NOMO-1 treated with DMSO at 0.1 percent for 48 hours (cell line): ENCODE data around the gene PEDS1.
"Not testable (repeated sequence)": the region's sequence is repeated elsewhere in the genome, so short reads cannot be mapped to it uniquely, and the experiment has no call there.

Source experiments
- DNase-seq: peaks from one replicate; lab custom pipeline; 2025; ENCODE audit not compliant: unreplicated experiment; lab: John Stamatoyannopoulos, UW

PEDS1 gene

DNA sequence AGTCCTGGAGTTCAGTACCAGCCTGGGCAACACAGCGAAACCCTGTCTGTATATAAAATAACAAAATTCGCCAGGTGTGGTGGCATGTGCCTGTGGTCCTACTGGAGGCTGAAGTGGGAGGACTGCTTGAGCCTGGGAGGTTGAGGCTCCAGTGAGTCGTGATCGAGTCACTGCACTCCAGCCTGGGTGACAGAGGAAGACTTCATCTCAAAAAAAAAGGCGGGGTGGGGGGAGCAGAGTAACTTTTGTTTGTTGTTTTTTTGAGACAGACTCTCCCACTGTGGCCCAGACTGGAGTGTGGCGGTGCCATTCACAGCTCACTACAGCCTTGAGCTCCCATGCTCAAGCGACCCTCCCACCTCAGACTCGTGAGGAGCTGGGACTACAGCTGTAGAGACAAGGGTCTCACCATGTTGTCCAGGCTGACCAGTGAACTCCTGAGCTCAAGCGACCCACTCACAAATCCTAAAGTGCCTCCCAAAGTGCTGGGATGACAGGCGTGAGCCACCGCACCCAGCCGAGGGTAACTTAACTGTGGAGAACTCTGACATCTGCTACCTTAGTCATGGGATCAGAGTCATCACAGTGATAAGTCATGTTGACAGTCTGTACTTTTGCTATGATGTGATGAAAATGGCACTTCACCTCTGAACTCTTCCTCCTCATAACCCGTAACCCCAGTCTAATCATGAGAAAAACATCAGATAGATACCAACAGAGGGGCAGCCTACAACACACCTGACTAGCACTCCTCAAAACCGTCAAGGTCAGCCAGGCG lies 16.5 kb downstream of the PEDS1 start:
- no peak for DNase-seq

DNA sequence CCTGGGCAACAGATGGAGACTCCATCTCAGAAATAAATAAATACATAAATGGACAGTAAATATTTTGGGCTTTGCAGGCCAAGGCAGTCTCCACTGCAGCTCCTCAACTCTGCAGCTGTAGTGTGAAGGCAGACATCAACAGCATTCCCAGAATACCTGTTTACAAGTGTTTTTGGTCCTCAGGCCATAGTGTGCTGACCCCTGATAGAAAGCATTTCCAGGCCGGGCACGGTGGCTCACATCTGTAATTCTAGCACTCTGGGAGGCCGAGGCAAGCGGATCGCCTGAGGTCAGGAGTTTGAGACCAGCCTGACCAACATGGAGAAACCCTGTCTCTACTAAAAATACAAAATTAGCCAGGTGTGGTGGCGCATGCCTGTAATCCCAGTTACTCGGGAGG lies 18.4 kb downstream of the PEDS1 start:
- not testable (repeated sequence) for DNase-seq

DNA sequence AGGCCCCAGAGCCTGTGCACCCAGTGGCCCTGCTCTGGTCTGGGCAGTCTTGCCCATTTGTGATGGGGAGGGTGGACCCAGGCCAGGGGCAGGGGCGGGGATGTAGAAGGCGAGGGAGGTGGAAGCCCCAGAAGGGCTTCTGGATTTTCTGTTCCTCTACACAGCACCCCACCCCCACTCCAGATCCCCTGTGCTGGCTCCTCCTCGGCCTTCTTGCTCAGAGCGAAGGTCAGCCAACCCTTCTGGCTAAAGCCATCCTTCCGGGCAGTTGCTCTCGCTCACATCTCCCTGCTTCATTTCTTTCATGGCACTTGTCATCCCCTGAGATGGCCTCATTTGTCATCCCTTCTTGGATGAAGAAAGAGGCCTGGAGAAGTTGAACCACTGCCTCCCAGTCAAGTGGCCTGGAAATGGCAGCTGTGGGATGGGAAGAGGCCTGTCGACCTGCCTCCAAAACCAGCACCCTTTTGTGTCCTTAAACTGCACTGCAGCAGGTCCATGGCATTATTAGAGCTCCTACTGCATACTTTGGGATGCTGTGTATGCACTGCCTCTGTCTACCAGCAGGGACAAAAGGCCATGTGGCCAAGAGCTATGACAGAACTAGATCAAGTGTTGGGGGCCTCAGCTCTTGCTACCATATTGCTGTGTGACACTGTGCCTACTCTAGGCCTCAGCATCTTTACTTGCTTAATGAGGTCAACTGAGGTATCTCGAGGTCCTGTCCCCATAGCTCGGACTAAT lies 19.9 kb downstream of the PEDS1 start:
- no peak for DNase-seq

DNA sequence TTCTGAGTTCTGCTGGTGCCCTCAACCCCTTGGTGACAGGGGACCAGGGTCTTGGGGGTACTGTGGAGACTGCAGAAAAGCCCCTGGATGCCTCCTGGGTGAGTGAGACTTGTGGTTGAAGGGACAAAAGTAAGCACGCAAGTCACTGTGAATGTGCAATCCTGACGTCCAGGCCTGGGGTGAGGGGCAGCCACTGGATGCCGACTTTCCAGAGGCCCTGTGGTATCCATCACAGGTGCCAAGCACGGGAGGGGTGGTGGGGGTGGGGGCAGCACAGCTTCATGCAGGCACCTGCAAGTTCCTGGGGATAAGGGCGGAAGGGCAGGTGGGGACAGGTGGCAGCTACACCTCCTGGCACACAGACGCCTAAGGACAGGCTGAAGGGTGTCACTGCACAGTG lies 20.5 kb downstream of the PEDS1 start:
- DNase-seq, result no peak

DNA sequence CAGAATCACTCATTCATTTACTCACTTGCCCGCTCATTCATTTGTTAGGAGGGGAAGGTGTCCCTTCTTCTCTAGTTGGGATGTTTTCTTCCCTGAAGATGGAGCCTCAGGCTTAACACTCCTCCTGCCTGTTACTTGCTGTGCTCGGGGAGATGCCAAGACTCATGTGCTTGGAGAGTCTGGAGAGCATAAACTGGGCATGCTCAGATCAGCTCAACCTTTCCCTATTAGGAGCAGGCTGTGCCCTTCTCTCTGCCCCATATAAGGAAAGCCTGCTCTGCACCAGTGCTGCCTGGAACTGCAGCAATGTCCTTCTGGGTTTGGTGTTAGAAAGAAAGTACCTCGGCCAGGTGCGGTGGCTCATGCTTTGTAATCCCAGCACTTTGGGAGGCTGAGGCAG lies 22.5 kb downstream of the PEDS1 start:
- no peak for DNase-seq

DNA sequence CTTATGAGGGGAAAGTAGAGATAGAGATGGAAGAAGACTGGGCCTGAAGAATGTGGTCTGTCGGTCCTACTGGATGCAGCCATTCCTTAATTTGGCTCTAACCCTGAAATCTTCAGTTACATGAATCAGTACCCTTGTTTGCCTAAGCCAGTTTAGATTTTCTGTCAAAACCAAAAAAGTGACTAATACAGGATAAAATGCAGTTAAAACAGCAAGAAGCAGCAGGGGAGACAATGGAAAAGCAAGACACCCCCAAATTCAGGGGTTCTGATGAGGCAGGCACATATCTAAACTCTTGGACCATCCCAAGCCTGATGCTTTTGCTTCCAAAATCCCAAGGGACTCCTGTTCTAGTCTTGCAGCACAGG lies 23.2 kb downstream of the PEDS1 start:
- DNase-seq, result no peak

DNA sequence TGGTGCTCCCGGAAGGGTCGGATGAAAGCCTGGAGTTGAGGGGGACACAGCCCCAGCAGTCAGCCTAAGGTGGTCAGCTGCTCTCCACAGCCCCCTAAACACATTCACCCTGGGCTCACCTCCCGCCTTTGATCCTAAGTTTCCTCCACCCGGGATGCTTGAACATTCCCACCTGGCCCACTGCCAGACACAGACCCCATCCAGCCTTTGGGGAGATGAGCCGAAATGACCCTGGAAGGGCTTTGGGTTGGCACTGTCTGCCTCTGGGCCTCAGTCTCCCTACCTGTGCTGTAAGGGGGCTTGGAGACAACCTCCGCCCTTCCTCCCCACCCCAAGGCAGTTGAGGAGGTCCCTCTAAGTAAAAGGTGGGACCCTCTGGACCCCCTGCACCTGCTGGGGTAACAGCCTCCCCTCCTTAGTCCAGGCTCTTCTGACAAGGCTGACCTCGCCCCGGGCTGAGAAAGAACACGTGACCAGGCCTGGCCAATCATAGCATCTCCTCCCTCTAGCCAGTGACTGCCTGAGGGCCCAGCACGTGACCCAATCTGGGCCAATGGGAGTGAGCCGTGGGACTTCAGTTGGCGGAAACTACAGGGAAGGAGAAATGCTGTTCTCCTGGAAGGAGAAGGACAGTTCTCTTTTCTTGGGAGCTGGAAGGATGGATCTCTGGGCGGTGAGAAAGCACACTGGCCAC lies 23.7 kb downstream of the PEDS1 start:
- DNase-seq, result no peak

DNA sequence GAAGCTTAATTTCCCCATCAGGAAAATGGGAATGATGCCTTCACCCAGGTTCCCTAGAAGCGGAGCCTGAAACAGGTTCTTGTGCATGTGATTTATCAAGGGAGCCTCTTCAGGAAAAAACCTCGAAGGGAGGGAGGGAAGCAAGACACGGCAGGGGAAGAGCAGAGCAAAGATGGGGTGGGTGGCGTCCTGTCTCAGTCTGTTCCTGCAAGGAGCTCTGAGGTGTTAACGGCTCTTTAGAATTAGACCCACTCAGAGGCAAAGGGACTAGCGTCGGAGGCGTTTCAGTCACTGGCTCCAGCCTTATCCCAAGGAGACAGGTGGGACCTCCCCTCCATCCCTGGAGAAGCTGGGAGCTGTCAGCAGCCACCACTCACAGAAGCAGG lies 25.0 kb downstream of the PEDS1 start:
- DNase-seq, result no peak

DNA sequence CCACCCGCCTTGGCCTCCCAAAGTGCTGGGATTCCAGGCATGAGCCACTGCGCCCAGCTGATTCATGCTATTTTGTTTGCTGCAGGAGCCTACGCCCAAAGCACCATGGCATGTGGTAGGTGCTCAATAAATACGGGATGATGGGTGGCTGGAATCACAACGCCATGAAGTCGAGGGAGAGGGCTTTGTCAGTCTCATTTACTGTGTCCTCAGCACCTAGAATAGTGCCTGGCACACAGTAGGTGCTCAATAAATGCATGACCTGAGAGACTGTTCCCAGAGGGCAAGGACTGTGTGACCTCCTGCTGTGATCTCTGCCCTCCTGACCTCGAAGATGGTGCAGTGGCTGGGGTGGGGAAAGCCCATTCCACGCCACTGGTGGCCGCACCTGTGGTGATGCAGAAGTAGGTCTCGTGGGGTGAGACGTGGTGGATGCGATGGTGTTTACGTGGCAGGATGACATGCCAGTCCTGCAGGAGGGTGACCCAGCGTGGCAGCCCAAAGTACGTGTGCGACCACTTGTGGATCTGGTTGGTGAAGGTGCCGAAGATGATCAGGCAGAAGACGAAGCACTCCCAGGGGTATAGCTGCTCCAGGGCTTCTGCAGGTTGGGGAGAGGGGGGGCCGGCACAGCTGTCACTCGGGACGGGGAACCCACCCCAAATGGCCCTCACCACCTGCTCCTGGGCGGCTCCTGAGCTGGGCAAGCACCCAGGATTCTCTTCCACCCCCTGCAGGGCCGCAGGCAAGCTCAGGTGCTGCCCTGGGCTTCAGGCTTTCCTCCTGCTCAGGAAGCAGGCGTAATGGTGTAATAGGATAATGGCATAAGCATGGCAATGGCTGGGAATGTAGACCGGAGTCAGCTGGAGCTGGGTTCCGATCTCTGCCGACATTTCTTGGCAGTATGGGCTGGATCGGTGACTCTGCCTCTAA lies 25.7 kb downstream of the PEDS1 start:
- no peak for DNase-seq

DNA sequence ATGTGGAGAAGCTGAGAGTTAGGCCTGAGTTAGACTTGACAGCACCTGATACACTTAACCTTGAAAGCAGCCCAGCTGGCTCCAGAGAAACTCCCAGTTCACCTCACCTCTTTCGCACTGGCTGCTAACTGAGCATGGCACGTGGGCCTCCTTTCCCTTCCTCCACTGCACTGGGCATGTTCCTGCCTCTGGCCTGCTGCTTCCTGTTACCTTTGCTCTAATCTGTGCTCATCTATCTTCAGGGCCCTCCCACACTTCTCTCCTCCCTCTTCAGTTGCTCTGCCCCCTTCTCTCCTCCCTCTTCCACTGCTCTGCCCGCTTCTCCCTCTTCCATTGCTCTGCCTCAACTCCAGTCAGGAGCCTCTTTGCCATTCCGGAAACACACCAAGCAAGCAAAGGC lies 26.9 kb downstream of the PEDS1 start:
- no peak for DNase-seq

DNA sequence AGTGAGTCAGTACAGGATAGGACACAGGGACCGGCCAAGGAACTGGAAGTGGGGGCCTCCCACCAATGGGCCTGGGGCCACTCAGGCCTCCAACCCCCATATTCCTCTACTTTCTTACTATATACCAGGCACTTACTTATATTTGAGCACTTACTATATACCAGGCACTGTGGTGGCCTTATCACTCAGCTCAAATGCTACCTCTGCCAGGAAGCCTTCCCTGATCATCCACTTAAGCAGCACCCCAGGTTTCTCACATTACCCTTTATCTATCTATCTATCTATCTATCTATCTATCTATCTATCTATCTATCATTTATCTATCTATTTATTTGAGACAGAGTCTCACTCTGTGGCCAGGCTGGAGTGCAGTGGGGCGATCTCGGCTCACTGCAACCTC lies 28.2 kb downstream of the PEDS1 start:
- DNase-seq, result no peak

DNA sequence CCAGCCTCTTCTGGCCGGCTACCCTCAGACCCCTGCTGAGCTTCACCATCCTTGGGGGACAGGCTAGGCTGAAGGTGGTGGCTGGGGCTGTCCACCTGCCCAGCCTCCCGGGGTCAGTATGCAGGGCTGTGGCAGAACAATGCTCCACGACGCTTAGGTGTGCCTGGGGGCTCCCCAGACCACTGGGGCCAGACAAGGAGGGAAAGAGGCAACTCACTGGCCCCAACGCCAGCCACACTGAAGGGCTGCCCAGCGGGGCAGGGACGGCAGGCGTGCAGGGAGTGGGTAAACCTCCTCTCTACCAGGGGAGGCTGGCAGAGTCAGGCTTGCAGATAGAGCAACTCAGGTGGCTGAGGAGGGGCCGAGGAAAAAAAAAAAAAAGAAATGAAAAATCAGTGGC lies 29.0 kb downstream of the PEDS1 start:
- DNase-seq, result no peak

DNA sequence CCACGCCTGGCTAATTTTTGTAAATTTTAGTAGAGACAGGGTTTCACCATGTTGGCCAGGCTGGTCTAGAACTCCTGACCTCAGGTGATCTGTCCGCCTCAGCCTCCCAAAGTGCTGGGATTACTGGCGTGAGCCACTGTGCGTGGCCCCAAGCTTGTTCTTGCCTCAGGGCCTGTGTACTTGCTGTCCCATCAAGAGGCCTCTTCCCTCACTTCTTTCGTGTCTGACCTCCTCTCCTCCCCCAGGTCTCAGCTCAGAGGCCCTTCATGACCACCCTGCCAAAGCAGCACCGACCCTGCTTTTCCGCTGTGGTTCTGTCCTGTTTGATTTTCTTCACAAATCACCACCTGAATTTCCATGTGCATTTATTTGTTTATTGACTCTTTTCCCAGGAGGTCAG lies 30.1 kb downstream of the PEDS1 start:
- DNase-seq, result no peak

DNA sequence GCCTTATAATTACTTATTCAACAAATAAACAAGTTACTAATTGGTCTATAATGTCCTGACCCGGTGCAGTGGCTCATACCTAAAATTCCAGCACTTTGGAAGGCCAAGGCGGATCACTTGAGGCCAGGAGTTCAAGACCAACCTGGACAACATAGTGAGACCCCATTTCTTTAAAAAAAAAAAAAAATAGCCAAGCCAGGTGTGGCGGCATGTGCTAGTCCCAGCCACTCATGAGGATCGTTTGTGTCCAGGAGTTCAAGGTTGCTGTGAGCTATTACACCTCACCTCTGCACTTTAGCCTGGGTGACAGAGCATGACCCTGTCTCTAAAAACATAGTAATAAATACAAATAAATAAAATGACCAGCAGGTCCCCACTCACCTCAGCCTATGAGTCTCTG lies 30.8 kb downstream of the PEDS1 start:
- DNase-seq, result no peak

DNA sequence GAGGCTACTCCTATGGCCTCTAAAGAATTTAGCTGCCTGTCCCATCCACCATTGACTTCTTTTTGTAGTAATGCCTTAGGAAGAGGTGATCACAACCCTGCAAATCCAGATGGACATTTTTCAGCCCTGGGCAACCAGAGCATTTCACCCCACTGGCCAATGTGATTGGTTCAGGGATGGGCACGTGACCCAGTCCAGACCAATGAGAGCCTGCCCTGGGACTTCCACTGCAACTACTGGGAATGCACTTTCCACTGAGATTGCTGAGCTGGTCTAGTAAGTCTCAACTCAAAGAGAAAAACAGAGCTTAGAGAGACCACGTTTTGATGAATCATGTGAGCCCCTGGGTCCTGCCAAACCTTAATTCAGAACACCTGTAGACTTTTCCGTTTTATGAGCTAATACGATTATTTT lies 31.7 kb downstream of the PEDS1 start:
- no peak for DNase-seq

DNA sequence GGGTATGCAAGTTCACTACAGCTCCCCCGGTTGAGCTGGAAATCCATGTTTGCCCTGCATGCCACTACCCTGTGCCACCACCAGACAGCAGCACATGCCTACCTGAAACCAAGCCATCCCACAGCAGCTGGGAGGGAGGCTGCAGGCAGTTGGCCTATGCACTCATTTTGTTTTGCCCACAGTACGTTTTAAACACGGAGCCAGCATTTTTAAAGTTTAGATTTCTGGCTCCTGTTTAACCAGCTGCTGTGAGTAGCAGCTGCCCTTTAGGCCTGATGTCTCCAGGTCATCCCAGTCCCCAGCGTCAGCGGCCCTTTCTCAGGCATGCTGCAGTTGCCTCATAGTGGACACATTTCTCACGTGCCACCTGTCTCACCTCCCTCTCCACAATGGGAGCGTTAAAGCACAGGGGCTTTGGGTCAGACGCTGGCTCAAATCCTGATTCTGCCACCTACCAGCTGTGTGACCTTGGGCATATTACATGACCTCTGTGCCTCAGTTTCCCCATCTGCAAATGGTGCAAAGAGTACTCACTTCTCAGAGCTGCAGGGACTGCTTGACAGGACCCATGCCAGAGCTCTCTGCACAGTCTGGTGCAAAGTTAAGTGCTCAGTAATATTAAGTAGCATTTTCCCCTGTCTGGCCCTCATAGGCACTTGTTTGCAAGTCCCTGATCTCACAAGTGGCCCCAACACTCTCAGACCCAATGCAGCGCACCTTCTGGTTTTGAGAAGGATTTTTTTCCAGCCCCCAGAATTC lies 32.4 kb downstream of the PEDS1 start:
- peak; percentile 53 for DNase-seq

DNA sequence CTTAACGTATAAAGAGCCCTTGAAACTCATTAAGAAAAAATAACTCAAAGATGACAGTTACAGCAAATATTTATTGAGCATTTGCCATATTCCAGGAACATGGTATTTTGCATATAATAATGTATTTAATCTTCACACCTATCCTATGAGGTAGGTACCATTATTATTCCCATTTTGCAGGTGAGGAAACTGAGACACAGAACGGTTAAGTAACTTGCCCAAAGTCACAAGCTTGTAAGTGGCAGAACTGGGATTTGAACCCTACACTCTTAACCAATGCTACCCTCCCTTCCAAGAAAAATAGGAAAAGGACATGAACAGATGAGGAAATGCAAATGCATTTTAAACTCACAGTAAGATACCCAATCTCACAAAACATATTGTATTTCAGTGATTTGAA lies 35.3 kb downstream of the PEDS1 start:
- no peak for DNase-seq

DNA sequence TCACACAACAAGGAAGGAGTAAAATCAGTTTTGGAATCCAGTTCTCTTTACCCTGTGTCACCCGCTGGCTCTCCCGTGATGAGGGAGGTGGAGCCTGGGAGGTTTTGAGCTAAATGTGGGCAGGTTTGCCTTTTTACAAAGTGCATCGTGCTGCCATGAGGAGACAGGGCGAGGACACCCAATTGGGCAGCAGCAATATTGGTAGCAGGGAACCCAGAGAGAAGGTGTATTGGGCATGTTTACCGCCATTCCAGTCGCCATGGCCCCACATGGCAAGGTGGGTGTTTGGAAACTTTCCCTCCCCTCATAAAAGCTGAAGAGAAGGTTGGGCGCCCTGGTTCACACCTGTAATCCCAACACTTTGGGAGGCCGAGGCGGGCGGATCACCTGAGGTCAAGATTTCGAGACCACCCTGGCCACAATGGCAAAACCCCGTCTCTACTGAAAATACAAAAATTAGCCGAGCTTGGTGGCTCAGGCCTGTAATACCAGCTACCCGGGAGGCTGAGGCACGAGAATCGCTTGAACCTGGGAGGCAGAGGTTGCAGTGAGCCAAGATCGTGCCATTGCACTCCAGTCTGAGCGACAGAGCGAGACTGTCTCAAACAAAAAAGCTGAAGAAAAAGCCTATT lies 37.0 kb downstream of the PEDS1 start:
- DNase-seq, result no peak

DNA sequence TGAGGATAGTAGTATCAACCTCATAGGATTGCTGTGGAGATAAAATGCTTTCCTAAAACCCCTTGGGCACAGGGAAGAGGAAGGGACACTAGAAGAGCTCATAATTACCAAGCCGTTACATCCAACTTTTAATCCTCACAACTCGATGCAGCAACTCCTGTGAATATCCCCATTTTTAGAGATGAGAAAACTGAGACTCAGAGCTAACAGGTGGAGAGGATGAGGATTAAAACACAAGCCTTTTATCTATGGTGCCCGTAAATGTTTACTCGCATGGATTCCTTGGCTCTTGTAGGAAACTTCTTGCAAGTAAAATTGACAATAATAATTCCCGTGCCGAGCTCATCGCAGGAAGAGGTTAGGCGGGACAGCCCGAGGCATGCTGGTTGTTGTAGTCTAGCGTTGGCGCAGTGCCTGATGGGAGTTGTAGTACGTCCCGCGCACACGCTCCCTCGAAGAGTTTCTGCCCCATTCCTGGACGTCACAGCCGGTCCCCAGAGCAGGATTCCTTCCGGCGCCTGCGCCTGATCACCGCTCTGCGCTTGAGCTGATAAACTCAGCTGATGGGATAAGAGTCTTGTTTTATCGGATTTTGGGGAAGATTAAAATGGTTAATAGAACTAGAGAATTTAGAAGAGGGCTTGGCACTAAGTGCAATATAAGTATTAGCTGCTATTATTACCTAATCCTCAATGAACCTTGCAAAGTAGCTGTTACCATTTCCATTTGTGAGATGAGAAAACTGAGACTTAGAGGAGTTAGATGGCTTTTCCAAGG lies 37.7 kb downstream of the PEDS1 start:
- peak; percentile 93 for DNase-seq
